Cardiac fibroblast (primary cell): ENCODE data around the gene SRL.
"Not testable (repeated sequence)": the region's sequence is repeated elsewhere in the genome, so short reads cannot be mapped to it uniquely, and the experiment has no call there.

ENCODE experiments used
- DNase-seq, 2 donors: peaks; one replicate each; pipeline versions ENCODE4 v3.0.0 to v3.0.0-alpha.2; 2010; ENCODE audit warnings: low read depth in 2 of 2
- H3K4me3 ChIP-seq, 2 donors: replicated peaks in 1 of 2; 1 replicate in 1 of 2; 2 replicates in 1 of 2; pipeline ENCODE4 v1.5.1; 2011; ENCODE audit warnings: low read depth in 2 of 2, low read length in 2 of 2, mild to moderate bottlenecking in 2 of 2, moderate library complexity in 1 of 2
- TF ChIP-seq, protein P1 (sequence below): IDR thresholded peaks from one replicate; pipeline ENCODE4 v1.5.1; 2011; ENCODE audit warnings: low read depth, mild to moderate bottlenecking, low read length, inconsistent platforms

SRL gene

GRCh38 chr16:4157376-4157825, 84.5 kb downstream of the SRL start:
- TF ChIP-seq, protein P1, sequence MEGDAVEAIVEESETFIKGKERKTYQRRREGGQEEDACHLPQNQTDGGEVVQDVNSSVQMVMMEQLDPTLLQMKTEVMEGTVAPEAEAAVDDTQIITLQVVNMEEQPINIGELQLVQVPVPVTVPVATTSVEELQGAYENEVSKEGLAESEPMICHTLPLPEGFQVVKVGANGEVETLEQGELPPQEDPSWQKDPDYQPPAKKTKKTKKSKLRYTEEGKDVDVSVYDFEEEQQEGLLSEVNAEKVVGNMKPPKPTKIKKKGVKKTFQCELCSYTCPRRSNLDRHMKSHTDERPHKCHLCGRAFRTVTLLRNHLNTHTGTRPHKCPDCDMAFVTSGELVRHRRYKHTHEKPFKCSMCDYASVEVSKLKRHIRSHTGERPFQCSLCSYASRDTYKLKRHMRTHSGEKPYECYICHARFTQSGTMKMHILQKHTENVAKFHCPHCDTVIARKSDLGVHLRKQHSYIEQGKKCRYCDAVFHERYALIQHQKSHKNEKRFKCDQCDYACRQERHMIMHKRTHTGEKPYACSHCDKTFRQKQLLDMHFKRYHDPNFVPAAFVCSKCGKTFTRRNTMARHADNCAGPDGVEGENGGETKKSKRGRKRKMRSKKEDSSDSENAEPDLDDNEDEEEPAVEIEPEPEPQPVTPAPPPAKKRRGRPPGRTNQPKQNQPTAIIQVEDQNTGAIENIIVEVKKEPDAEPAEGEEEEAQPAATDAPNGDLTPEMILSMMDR: no peak
- no peak for DNase-seq
- no peak overlapping the region for H3K4me3 ChIP-seq

DNA sequence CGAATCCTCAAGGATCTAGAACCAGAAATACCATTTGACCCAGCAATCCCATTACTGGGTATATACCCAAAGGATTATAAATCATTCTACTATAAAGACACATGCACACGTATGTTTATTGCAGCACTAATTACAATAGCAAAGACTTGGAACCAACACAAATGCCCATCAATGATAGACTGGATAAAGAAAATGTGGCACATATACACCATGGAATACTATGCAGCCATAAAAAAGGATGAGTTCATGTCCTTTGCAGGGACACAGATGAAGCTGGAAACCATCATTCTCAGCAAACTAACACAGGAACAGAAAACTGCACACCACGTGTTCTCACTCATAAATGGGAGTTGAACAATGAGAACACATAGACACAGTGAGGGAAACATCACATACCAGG, 85.4 kb downstream of the SRL start:
- not testable (repeated sequence) for H3K4me3 ChIP-seq, DNase-seq

GRCh38 chr16:4153364-4153763, 88.5 kb downstream of the SRL start:
- not testable (repeated sequence) for H3K4me3 ChIP-seq, DNase-seq

- no peak overlapping the region for H3K4me3 ChIP-seq
- TF ChIP-seq, protein P1: no peak
- DNase-seq: no peak
Observed at GRCh38 chr16:4152267-4152666, 89.6 kb downstream of the SRL start.

GRCh38 chr16:4147236-4147635, 94.6 kb downstream of the SRL start:
- no peak overlapping the region for H3K4me3 ChIP-seq
- DNase-seq: no peak
- TF ChIP-seq, protein P1: no peak

GRCh38 chr16:4142268-4142667, 99.6 kb downstream of the SRL start:
- TF ChIP-seq, protein P1: no peak
- H3K4me3 ChIP-seq: no peak overlapping the region
- DNase-seq: no peak

DNA sequence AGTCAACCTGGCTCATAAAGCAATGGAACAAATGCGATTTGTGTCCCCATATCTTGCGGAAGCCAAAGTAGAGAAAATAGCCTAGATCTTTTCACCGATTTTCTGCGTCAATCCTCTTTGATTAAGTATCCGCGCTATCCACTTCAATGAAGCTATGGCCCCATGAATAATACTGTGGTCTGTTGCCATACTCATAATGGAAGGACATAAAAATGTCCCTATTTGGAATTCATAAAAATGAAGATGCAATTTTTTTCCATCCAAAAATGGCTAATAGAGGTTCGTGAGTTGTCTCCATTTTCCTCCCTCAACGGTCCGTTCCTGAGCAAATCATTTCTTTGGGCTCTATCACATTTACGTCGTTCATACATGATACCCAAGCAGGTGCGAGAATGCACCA, 100.3 kb downstream of the SRL start:
- no peak for DNase-seq
- TF ChIP-seq, protein P1: no peak
- no peak overlapping the region for H3K4me3 ChIP-seq

GRCh38 chr16:4140652-4141051, 101.2 kb downstream of the SRL start:
- TF ChIP-seq, protein P1: no peak
- H3K4me3 ChIP-seq: no peak overlapping the region
- peak; percentile 7 to 35 for DNase-seq
